Measurements from ENCODE around the gene DUSP2. TPM values are rescaled to one million over a fixed set of nuclear protein-coding genes. Genes with fewer than 3 reads are reported as not detected.

The DUSP2 gene
- total and polyA plus RNA-seq, 8 donors = 0.82 to 5.7 (median 1.7) TPM

DNA sequence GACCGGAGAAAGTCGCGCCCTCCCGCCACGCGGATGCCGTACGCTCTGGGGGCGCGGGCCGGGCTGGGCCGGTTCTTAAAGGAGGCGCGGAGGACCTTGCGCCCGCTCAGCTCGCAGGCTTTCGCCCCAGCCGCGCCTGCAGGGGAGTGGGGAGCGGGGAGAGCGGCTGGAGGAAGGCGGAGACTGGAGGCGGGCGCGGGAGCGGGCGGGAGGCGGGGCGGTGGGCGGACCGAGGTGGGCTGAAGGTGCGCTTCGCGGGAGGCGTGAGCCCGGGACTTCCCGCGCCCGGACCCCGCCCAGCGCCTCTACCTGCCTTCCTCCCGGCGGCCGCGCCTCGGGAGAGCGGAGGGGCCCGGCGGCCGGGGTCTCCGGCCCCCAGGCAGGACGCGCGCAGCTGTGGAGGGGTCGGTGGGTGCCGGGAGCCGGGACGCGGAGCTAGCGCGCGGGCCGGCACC, 28.8 kb downstream of the DUSP2 start, which contains the start of gene ADRA2B:
TSS of gene ADRA2B (minus strand) at position 148 of the 455 bp plus-strand sequence. CDS start 422 bp downstream, outside the sequence.
- peaks cover 4 to 15% of the 10 kb centered on the region in 2 donors for H3K4me1 ChIP-seq
- intact Hi-C loops (cut with DNase I) = no loop called here
- ATAC-seq = peak; percentile 90

GRCh38 chr2:96115631-96116423, 29.4 kb downstream of the DUSP2 start:
- peak overlapping the region; percentile 44 to 64 for H3K4me3 ChIP-seq
- no peak for ATAC-seq

More for the DNA sequence above, 28.8 kb downstream of the DUSP2 start, which contains the start of gene ADRA2B:
- TF ChIP-seq, protein P1, sequence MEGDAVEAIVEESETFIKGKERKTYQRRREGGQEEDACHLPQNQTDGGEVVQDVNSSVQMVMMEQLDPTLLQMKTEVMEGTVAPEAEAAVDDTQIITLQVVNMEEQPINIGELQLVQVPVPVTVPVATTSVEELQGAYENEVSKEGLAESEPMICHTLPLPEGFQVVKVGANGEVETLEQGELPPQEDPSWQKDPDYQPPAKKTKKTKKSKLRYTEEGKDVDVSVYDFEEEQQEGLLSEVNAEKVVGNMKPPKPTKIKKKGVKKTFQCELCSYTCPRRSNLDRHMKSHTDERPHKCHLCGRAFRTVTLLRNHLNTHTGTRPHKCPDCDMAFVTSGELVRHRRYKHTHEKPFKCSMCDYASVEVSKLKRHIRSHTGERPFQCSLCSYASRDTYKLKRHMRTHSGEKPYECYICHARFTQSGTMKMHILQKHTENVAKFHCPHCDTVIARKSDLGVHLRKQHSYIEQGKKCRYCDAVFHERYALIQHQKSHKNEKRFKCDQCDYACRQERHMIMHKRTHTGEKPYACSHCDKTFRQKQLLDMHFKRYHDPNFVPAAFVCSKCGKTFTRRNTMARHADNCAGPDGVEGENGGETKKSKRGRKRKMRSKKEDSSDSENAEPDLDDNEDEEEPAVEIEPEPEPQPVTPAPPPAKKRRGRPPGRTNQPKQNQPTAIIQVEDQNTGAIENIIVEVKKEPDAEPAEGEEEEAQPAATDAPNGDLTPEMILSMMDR (IDR thresholded peaks at IDR 0.05) = no peak
- no peak within 1 kb of the TSS for H3K27ac ChIP-seq
- H3K9me3 ChIP-seq = no peaks in the 10 kb centered on the region
- peak; percentile 41 to 91 (median 74) for DNase-seq
- H3K36me3 ChIP-seq = no peaks in the 10 kb centered on the region
- H3K27me3 ChIP-seq = peaks cover 18 to 74% of the 10 kb centered on the region in 2 donors
- peak within 1 kb of the TSS; percentile 44 to 64 for H3K4me3 ChIP-seq

GRCh38 chr2:96114903-96115581, 30.2 kb downstream of the DUSP2 start:
- no peak overlapping the region for H3K27ac ChIP-seq
- intact Hi-C loops (cut with DNase I) = no loop called here
- H3K9me3 ChIP-seq = no peaks in the 10 kb centered on the region
- no peak overlapping the region for H3K4me3 ChIP-seq
- peaks cover 4 to 15% of the 10 kb centered on the region in 2 donors for H3K4me1 ChIP-seq
- H3K27me3 ChIP-seq = peaks cover 18 to 60% of the 10 kb centered on the region in 2 donors
- ATAC-seq (no peak), DNase-seq (peak in 2 of 4 donors; percentile 25 to 60)
- TF ChIP-seq, protein P1 (IDR thresholded peaks at IDR 0.05) = no peak
- H3K36me3 ChIP-seq = no peaks in the 10 kb centered on the region

More at GRCh38 chr2:96115631-96116423, 29.4 kb downstream of the DUSP2 start:
- TF ChIP-seq, protein P1 (IDR thresholded peaks at IDR 0.05) = no peak
- peaks cover 18 to 68% of the 10 kb centered on the region in 2 donors for H3K27me3 ChIP-seq
- peaks cover 4 to 15% of the 10 kb centered on the region in 2 donors for H3K4me1 ChIP-seq
- DNase-seq = peak in 2 of 4 donors; percentile 29 to 60
- H3K27ac ChIP-seq = no peak overlapping the region
- H3K9me3 ChIP-seq = no peaks in the 10 kb centered on the region
- intact Hi-C loops (cut with DNase I) = no loop called here
- H3K36me3 ChIP-seq = no peaks in the 10 kb centered on the region

- no peak overlapping the region for H3K27ac ChIP-seq
- H3K36me3 ChIP-seq = no peaks in the 10 kb centered on the region
- no peak overlapping the region for H3K4me3 ChIP-seq
- ATAC-seq (no peak), DNase-seq (peak in 2 of 4 donors; percentile 19 to 80)
- H3K9me3 ChIP-seq = no peaks in the 10 kb centered on the region
- intact Hi-C loops (cut with DNase I) = no loop called here
- TF ChIP-seq, protein P1 (IDR thresholded peaks at IDR 0.05) = no peak
- H3K4me1 ChIP-seq = peaks cover 4 to 15% of the 10 kb centered on the region in 2 donors
- H3K27me3 ChIP-seq = peaks cover 18 to 55% of the 10 kb centered on the region in 2 donors
Measured at GRCh38 chr2:96114546-96114902, 30.7 kb downstream of the DUSP2 start.

DNA sequence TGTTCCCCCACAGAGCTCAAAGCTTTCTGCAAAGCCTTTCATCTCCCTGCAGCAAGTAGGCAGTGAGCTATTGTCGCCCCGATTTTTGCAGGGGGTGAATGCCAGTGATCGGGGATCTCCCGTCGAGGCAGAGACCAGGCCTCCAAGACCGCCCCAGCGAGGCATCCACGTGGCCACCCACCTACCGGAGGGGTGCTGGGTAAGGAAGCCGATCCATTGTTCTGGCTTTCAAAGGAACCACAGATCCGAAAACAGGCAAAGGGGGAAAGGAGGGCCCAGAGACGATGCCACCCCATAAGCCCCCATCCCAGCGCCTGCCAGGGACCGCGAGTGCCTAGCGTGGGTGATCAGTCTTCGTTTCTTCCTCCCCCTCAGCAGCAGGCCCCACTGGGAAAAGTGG, 31.3 kb downstream of the DUSP2 start:
- TF ChIP-seq, protein P1 (IDR thresholded peaks at IDR 0.05) = no peak
- ATAC-seq (no peak), DNase-seq (peak in 2 of 4 donors; percentile 26 to 29)
- Histone ChIP-seq H3K27me3 (peaks cover 18 to 49% of the 10 kb centered on the region in 2 donors), H3K27ac (no peak overlapping the region), H3K36me3 (no peaks in the 10 kb centered on the region), H3K4me1 (peaks cover 4 to 15% of the 10 kb centered on the region in 2 donors), H3K4me3 (no peak overlapping the region), H3K9me3 (no peaks in the 10 kb centered on the region)
- intact Hi-C loops (cut with DNase I) = no loop called here

Measured in left lung (tissue), 10 donors.